C4-2B (cell line): Measurements from ENCODE around the gene THBS4.

Experiments
- H3K27ac ChIP-seq: fragments of 450-650 bp; 2 replicates; pipeline ENCODE4 v1.5.1; 2017
- CTCF ChIP-seq: fragments of 450-650 bp; conservative IDR thresholded peaks from 2 replicates; pipeline ENCODE4 v1.5.1; 2017; ENCODE audit warnings: mild to moderate bottlenecking
- ZFX ChIP-seq: fragments of 450-650 bp; IDR thresholded peaks from 2 replicates; pipeline ENCODE4 v1.6.1; 2017

THBS4 gene

DNA sequence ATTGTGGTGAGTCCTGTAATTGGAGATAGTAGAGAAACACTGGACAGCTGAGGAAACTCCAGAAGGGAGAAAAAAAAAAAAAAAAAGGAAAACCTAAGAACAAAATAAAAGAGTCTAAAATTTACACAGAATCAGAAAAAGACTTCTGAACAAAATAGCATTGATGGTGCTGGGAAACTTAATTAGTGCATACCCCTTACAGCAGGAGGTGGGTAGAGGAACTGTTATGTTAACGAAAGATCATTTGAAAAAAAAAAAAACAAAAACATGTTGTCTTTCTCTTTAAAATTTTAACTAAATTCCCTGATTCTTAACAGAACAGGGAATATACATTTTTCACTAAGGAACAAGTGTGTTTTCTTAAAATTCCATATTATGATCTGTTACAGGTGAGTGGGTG, 32.5 kb upstream of the THBS4 start:
- H3K27ac ChIP-seq: no peak overlapping the region
- TF ChIP-seq ZFX (no peak), CTCF (no peak)

DNA sequence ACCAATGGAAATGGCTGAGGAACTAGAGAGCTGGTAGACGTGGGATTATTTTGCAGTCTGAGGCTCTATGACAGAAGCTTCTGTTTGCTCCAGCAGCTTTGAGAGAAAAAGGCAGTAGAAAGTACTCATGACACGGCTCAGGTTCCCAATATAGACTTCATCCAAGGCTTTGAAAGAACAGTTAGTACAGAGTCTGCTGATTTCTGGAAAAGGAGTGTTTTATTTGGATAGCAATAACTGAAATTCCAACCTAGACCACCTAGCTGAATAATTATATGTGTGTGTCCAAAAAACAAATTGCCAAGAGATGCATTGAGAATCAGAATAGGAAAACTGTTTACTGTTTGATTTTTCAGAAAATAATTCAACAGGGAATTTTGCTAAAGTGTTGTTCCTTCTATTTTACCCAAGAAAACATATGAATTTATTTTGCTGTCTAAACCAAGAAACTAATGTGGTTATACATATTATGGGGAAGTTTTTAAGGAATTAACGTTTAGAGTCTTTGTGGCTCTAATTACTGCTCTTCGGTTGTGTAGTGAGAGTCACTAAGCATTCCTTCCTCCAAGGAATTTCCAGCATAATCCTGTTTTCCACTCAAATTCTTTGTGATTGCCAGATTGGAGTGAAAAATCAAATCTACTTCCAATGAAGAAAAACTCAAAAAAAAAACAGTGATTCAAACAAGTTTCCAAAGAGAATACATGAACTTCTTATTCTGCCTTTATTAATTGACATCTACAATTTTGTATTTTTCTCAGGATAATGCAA, 26.0 kb upstream of the THBS4 start:
- H3K27ac ChIP-seq: no peak overlapping the region
- TF ChIP-seq ZFX (no peak), CTCF (no peak)

- no peak for TF ChIP-seq CTCF
- no peak for TF ChIP-seq ZFX
These were observed 24.3 kb upstream of the THBS4 start for GRCh38 chr5:80010754-80011392.

GRCh38 chr5:80025069-80025468, 10.1 kb upstream of the THBS4 start:
- TF ChIP-seq CTCF (no peak), ZFX (no peak)
- H3K27ac ChIP-seq: no peak overlapping the region

More at GRCh38 chr5:80010754-80011392, 24.3 kb upstream of the THBS4 start:
- H3K27ac ChIP-seq: no peak overlapping the region

- H3K27ac ChIP-seq: peak overlapping the region; percentile 17; the same call in 1 of the 2 replicates
- TF ChIP-seq CTCF (no peak), ZFX (no peak)
These were observed 8.3 kb upstream of the THBS4 start for GRCh38 chr5:80026841-80027240.

- no peak overlapping the region for H3K27ac ChIP-seq
- TF ChIP-seq CTCF (no peak), ZFX (no peak)
These were observed 4.0 kb upstream of the THBS4 start for GRCh38 chr5:80031109-80031508.

DNA sequence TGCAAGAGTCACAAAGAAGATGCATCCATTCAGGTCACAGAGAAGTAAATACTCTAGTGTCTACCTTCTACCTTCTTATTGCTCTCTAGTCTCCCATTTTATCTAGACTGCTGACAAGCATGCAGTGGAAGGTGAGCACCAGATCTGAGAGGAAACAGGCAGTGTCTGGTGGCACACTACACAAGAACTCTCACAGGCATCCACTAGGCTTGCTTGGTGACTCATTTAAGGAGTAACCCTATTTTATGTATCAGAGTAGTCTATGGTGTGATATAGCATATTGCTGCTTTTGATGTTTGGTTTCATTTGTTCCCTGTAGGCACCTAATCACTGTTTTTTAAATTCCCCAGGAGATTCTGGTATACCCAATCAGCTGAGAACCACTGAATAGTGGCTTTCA, 1.6 kb upstream of the THBS4 start:
- H3K27ac ChIP-seq: no peak overlapping the region
- TF ChIP-seq CTCF (no peak), ZFX (no peak)
